Colonic mucosa (tissue), 4 donors: ENCODE results near the gene CCNL1. TPM values are rescaled to one million over a fixed set of nuclear protein-coding genes. Genes with fewer than 3 reads are reported as not detected.

Source experiments
- DNase-seq: peaks from one replicate; pipeline ENCODE4 v3.0.0-alpha.2; 2020
- H3K27ac ChIP-seq: fragments of 200-600 bp; one replicate; pipeline ENCODE4 v1.8.0; 2021
- H3K27me3 ChIP-seq: fragments of 200-600 bp; one replicate; pipeline ENCODE4 v1.8.0; 2021
- H3K36me3 ChIP-seq: fragments of 200-600 bp; one replicate; pipeline ENCODE4 v1.8.0; 2021
- H3K4me1 ChIP-seq: fragments of 200-600 bp; one replicate; pipeline ENCODE4 v1.8.0; 2021; ENCODE audit warnings: mild to moderate bottlenecking
- H3K4me3 ChIP-seq: fragments of 200-600 bp; one replicate; pipeline ENCODE4 v1.8.0; 2021
- H3K9ac ChIP-seq, 2 donors: one replicate each; pipeline ENCODE4 v1.7.0; 2013; ENCODE audit warnings: control low read depth in 2 of 2, low read depth in 2 of 2, low read length in 2 of 2
- H3K9me3 ChIP-seq: fragments of 200-600 bp; one replicate; pipeline ENCODE4 v1.8.0; 2021
- intact Hi-C: fragments of 100-400 bp; cut with DNase I; formaldehyde crosslinking; loops from one replicate; pipeline ENCODE4 v1.14.1; 2022
- total RNA-seq, 2 donors: library from RNA; stranded (reverse); fragmentation: NEBNext Ultra II Directional in 1 of 2; extraction: Animal tissue kit (Norgen Biotek cat#: 25700) in 1 of 2; gene quantifications; one replicate each; pipeline ENCODE4 v1.2.1, GENCODE V29; 2021
- TF ChIP-seq, protein P1 (sequence below): fragments of 200-600 bp; IDR thresholded peaks from one replicate; pipeline ENCODE4 v1.8.0; 2022; ENCODE audit warnings: antibody characterized with exemption, mild to moderate bottlenecking
- donor health status: healthy.
- donor health status: DM: no; HTN: no; CAD: no.
- donor health status: DM: no; HTN: no; CAD: no.

The CCNL1 gene
- 100 to 1,000 TPM in 1 of 2 donors, 10 to 100 TPM in 1; 76.4 to 103 TPM for total RNA-seq

DNA sequence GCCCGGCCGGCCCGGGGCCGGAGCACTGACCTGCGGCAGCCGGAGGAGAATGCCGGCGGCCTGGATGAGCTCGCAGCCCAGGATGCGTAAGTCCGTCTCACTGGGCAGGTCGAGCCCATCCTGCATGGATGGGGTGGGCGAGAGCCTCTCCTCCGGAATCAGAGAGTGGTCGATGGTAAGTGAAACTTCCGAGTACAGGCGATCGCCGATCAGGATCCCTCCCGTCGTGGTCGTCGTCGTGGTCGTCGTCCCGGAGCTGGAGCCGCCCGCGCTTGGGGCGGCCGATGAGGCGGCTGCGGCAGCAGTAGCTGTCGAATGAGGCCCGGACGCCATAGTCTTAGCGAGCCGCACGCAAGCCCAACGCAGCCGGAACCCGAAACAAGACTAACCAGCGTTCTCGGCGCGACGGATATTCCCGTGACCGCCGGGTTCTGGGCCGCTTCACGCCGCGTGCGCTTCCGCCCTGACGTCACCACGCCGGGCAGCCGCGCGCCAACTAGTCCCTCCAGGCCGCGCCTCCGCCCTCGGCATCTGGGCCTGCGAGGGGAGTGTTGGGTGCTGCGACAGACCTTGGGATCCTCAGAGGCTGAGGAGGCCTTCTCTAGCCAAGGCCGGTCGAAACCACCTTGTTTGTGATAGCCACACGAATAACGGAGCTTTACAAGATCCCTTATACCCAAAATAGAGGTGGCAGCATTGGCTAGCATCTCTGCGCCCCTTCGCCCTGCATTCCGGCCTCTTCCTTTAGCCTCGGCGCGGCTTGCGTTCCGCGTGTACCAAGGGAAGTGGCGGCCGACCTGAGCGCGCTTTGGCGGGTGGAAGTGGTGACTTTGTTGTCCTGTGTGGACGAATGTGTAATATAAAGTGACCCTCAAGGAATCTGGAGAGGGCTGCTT is at the start of gene CCNL1:
CCNL1 (minus strand) TSS at position 386 of the 896 bp plus-strand sequence; CDS start at position 333, 53 bp downstream.
- H3K36me3 ChIP-seq = peaks cover 8% of the 10 kb centered on the region
- no peaks in the 10 kb centered on the region for H3K9me3 ChIP-seq
- H3K9ac ChIP-seq = peak within 1 kb of the TSS; percentile 100
- intact Hi-C loops = loop anchor here (1.0 to 10.0 kb wide), 2 partner anchors 15 to 605 kb away; partner anchors contain the start of gene SSR3
- H3K4me1 ChIP-seq = peaks cover 23% of the 10 kb centered on the region
- TF ChIP-seq, protein P1, sequence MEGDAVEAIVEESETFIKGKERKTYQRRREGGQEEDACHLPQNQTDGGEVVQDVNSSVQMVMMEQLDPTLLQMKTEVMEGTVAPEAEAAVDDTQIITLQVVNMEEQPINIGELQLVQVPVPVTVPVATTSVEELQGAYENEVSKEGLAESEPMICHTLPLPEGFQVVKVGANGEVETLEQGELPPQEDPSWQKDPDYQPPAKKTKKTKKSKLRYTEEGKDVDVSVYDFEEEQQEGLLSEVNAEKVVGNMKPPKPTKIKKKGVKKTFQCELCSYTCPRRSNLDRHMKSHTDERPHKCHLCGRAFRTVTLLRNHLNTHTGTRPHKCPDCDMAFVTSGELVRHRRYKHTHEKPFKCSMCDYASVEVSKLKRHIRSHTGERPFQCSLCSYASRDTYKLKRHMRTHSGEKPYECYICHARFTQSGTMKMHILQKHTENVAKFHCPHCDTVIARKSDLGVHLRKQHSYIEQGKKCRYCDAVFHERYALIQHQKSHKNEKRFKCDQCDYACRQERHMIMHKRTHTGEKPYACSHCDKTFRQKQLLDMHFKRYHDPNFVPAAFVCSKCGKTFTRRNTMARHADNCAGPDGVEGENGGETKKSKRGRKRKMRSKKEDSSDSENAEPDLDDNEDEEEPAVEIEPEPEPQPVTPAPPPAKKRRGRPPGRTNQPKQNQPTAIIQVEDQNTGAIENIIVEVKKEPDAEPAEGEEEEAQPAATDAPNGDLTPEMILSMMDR = no peak
- peak within 1 kb of the TSS; percentile 88 for H3K4me3 ChIP-seq
- peak within 1 kb of the TSS; percentile 100 for H3K27ac ChIP-seq
- H3K27me3 ChIP-seq = no peaks in the 10 kb centered on the region
- peak; percentile 96 for DNase-seq

DNA sequence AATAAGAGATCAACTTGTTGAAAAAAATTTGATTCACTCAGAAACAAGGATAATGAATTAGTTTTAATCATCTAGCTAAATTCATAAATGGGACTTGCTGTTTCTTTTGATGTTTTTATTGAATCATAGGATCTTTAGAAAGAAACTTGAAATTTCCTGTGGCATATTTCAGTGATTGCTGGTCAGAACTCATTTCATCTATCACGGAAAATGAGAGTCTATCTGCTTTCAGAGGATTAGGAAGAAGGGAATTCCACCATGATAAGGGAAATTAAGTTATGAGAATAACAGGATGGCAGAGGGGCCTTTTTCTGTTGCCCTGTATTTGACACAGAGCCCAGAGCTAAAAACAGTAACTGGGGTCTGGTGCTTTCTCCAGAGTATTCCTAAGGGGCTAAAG is 44.9 kb upstream of the CCNL1 start:
- DNase-seq = no peak
- intact Hi-C loops = loop anchor here (5.0 kb wide), 1 partner anchor 292 kb away; no protein-coding TSS in a partner anchor
- Histone ChIP-seq H3K4me1 (no peaks in the 10 kb centered on the region), H3K27ac (no peak overlapping the region), H3K36me3 (no peaks in the 10 kb centered on the region), H3K27me3 (no peaks in the 10 kb centered on the region), H3K9me3 (no peaks in the 10 kb centered on the region), H3K4me3 (no peak overlapping the region), H3K9ac (no peak overlapping the region)
- TF ChIP-seq, protein P1 = no peak

DNA sequence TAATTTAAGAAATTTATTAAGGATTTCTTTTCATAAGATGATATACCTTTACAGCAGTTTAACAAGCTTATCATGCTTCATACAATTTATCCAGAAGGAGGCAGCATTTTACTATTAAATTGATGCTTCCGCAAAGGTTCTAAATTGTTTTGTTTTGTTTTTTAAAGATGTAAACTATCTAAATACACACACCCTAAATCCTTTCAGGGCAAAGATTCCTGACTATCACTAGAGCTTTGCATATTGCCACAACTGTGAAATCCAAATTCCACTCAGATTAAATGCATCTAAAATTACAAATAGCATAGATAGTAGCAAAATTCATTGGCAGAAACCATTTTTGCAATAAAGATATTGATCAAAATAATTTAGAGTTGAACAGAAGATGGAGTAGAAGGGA is 44.5 kb upstream of the CCNL1 start:
- no peaks in the 10 kb centered on the region for H3K9me3 ChIP-seq
- TF ChIP-seq, protein P1 = peak; percentile 31

DNA sequence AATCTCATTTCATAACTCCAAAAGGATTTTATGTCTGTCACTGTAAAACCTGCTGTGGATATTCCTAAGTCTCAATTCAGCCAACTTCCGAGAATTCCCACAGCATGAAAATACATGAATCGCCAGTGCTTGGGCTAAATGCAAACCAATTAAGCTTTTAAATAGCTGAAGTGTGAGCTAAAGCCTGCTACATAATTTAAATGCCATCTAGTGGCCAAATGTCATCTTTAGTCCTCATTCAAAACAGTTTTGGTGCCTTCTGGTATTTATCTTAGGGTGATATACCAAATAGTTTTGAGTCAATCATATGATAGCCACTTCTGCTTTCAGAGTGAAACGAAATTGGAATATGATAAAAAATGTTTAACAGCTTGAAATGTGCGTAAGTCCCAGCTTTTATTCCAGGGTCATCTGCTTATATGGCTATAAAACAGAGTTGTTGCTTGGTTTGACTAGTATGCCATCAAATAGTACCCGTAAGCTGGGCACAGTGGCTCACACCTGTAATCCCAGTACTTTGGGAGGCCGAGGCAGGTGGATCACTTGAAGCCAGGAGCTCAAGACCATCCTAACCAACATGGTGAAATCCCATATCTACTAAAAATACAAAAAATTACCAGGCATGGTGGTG is 41.8 kb upstream of the CCNL1 start:
- no peak overlapping the region for H3K27ac ChIP-seq
- H3K36me3 ChIP-seq = no peaks in the 10 kb centered on the region
- H3K27me3 ChIP-seq = no peaks in the 10 kb centered on the region
- TF ChIP-seq, protein P1 = peak; percentile 45
- no peaks in the 10 kb centered on the region for H3K9me3 ChIP-seq
- intact Hi-C loops = loop anchor here (5.0 kb wide), 1 partner anchor 296 kb away; no protein-coding TSS in a partner anchor
- H3K9ac ChIP-seq = no peak overlapping the region
- no peak for DNase-seq
- H3K4me1 ChIP-seq = no peaks in the 10 kb centered on the region
- no peak overlapping the region for H3K4me3 ChIP-seq

More for the DNA sequence above, 44.5 kb upstream of the CCNL1 start:
- Histone ChIP-seq H3K27me3 (no peaks in the 10 kb centered on the region), H3K27ac (no peak overlapping the region), H3K4me1 (no peaks in the 10 kb centered on the region), H3K36me3 (no peaks in the 10 kb centered on the region), H3K9ac (no peak overlapping the region), H3K4me3 (no peak overlapping the region)
- DNase-seq = no peak
- intact Hi-C loops = loop anchor here (5.0 kb wide), 1 partner anchor 293 kb away; no protein-coding TSS in a partner anchor

DNA sequence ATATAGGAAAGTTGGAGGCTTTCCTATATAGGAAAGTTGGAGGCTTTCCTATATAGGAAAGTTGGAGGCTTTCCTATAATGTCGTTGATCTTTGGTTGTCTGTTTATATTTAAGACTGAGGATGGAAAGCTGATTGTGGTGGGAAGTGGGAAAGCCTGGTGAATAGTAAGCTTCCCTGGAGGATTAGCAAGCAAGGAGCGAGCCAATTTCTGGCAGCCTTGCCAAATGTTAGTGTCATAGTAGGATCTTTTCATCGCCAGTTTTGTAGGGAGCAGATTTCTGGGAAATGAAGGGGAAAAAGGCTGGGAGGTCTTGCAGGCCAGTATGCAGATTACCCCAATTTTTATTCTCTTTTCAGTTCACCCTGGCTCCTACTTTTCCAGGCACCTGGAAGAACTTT is 39.9 kb upstream of the CCNL1 start:
- TF ChIP-seq, protein P1 = no peak
- Histone ChIP-seq H3K4me1 (no peaks in the 10 kb centered on the region), H3K36me3 (no peaks in the 10 kb centered on the region), H3K4me3 (no peak overlapping the region), H3K27me3 (no peaks in the 10 kb centered on the region), H3K9me3 (no peaks in the 10 kb centered on the region), H3K27ac (no peak overlapping the region), H3K9ac (no peak overlapping the region)
- intact Hi-C loops = loop anchor here (5.0 kb wide), 1 partner anchor 297 kb away; no protein-coding TSS in a partner anchor
- no peak for DNase-seq
